ENCODE results near the gene MYO1D.

Gene MYO1D

DNA sequence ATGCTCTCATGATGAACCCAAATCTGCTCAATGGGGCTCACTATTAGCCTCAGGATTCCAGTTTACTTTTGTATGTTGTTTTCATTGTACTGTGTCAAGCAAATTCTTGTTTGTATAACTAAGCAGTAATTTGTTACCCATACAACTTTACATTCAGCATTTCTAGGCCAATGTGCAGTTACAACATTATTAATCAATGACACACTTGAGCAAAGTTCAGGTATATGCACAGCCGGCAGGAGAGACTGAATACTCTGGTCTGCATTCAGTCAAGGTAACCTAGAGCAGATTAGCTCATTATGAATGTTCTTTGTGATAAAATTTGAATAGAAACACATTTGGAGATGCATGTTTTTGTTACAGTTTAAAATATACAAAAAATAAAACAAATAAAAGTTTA, 2.2 kb upstream of the MYO1D start:
- TF ChIP-seq ZNF70 (CRISPR knock-in tag; IDR thresholded peaks at IDR 0.05): no peak
- TF ChIP-seq ZNF8 (CRISPR knock-in tag; IDR thresholded peaks at IDR 0.05): no peak
- TF ChIP-seq, protein P1, sequence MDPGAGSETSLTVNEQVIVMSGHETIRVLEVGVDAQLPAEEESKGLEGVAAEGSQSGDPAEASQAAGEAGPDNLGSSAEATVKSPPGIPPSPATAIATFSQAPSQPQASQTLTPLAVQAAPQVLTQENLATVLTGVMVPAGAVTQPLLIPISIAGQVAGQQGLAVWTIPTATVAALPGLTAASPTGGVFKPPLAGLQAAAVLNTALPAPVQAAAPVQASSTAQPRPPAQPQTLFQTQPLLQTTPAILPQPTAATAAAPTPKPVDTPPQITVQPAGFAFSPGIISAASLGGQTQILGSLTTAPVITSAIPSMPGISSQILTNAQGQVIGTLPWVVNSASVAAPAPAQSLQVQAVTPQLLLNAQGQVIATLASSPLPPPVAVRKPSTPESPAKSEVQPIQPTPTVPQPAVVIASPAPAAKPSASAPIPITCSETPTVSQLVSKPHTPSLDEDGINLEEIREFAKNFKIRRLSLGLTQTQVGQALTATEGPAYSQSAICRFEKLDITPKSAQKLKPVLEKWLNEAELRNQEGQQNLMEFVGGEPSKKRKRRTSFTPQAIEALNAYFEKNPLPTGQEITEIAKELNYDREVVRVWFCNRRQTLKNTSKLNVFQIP (CRISPR knock-in tag; IDR thresholded peaks at IDR 0.05; ENCODE audit: borderline replicate concordance, low read depth): no peak
- TF ChIP-seq TOX (CRISPR knock-in tag; IDR thresholded peaks at IDR 0.05; ENCODE audit: borderline replicate concordance): no peak
- TF ChIP-seq SNAI2 (CRISPR knock-in tag; IDR thresholded peaks at IDR 0.05): no peak
- TF ChIP-seq GLIS3 (CRISPR knock-in tag; IDR thresholded peaks at IDR 0.05): no peak
- TF ChIP-seq PATZ1 (CRISPR knock-in tag; IDR thresholded peaks at IDR 0.05; ENCODE audit: borderline replicate concordance): no peak
- no peak for TF ChIP-seq ZFP30 (CRISPR knock-in tag; IDR thresholded peaks at IDR 0.05)
- TF ChIP-seq RARB (CRISPR knock-in tag; IDR thresholded peaks at IDR 0.05): no peak
- TF ChIP-seq ESRRG (CRISPR knock-in tag; IDR thresholded peaks at IDR 0.05): no peak
- no peak for TF ChIP-seq ZNF565 (CRISPR knock-in tag; conservative IDR thresholded peaks at IDR 0.05; ENCODE audit: low read depth)
- no peak for TF ChIP-seq CSDC2 (CRISPR knock-in tag; IDR thresholded peaks at IDR 0.05)
- TF ChIP-seq OSR1 (CRISPR knock-in tag; IDR thresholded peaks at IDR 0.05): no peak
- TF ChIP-seq ZC3H10 (CRISPR knock-in tag; IDR thresholded peaks at IDR 0.05): no peak
- TF ChIP-seq TCF4 (CRISPR knock-in tag; IDR thresholded peaks at IDR 0.05; ENCODE audit: borderline replicate concordance): no peak
- TF ChIP-seq CREB5 (CRISPR knock-in tag; IDR thresholded peaks at IDR 0.05; ENCODE audit: low read depth): no peak
- TF ChIP-seq ISL1 (CRISPR knock-in tag; IDR thresholded peaks at IDR 0.05): no peak
- TF ChIP-seq ARNTL (CRISPR knock-in tag; IDR thresholded peaks at IDR 0.05; ENCODE audit: borderline replicate concordance, low read depth): no peak
- TF ChIP-seq PPARA (CRISPR knock-in tag; IDR thresholded peaks at IDR 0.05; ENCODE audit: borderline replicate concordance): no peak
- no peak for TF ChIP-seq ZFP3 (CRISPR knock-in tag; IDR thresholded peaks at IDR 0.05)

DNA sequence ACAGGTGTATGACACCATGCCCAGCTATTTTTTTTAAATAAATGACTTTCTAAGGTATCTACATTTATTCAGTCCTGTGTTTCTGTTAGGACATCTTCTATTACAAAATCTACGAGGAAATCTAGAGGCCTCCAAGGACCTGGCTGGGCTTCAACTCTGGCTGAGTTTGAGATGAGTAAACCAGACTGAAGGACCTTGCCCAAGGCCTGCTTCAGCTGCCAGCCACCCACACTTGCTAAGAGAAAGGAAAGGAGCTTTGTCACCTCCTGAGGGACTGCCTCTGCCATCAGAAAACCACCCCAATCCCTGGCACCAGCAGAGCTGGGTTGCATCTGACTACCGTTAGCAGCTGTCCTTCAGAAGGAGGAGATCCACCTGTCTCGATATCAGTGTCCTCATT, 1.3 kb upstream of the MYO1D start:
- no peak for TF ChIP-seq ZNF70 (CRISPR knock-in tag; IDR thresholded peaks at IDR 0.05)
- no peak for TF ChIP-seq PATZ1 (CRISPR knock-in tag; IDR thresholded peaks at IDR 0.05; ENCODE audit: borderline replicate concordance)
- TF ChIP-seq ZFP3 (CRISPR knock-in tag; IDR thresholded peaks at IDR 0.05): no peak
- no peak for TF ChIP-seq TOX (CRISPR knock-in tag; IDR thresholded peaks at IDR 0.05; ENCODE audit: borderline replicate concordance)
- no peak for TF ChIP-seq ARNTL (CRISPR knock-in tag; IDR thresholded peaks at IDR 0.05; ENCODE audit: borderline replicate concordance, low read depth)
- TF ChIP-seq CSDC2 (CRISPR knock-in tag; IDR thresholded peaks at IDR 0.05): no peak
- TF ChIP-seq SNAI2 (CRISPR knock-in tag; IDR thresholded peaks at IDR 0.05): no peak
- TF ChIP-seq RARB (CRISPR knock-in tag; IDR thresholded peaks at IDR 0.05): no peak
- TF ChIP-seq, protein P1 (CRISPR knock-in tag; IDR thresholded peaks at IDR 0.05; ENCODE audit: borderline replicate concordance, low read depth): no peak
- TF ChIP-seq ZFP30 (CRISPR knock-in tag; IDR thresholded peaks at IDR 0.05): no peak
- no peak for TF ChIP-seq OSR1 (CRISPR knock-in tag; IDR thresholded peaks at IDR 0.05)
- TF ChIP-seq ZC3H10 (CRISPR knock-in tag; IDR thresholded peaks at IDR 0.05): no peak
- no peak for TF ChIP-seq ESRRG (CRISPR knock-in tag; IDR thresholded peaks at IDR 0.05)
- TF ChIP-seq CSRNP3 (CRISPR knock-in tag; IDR thresholded peaks at IDR 0.05): no peak
- TF ChIP-seq ZNF565 (CRISPR knock-in tag; conservative IDR thresholded peaks at IDR 0.05; ENCODE audit: low read depth): no peak
- TF ChIP-seq GLIS3 (CRISPR knock-in tag; IDR thresholded peaks at IDR 0.05): no peak
- TF ChIP-seq ZNF8 (CRISPR knock-in tag; IDR thresholded peaks at IDR 0.05): no peak
- TF ChIP-seq TSHZ2 (CRISPR knock-in tag; IDR thresholded peaks at IDR 0.05): no peak
- TF ChIP-seq BACH2 (CRISPR knock-in tag; IDR thresholded peaks at IDR 0.05; ENCODE audit: borderline replicate concordance): no peak
- no peak for ATAC-seq

More for the DNA sequence above, 2.2 kb upstream of the MYO1D start:
- no peak for ATAC-seq
